ENCODE results near the gene ARHGAP4.

Gene ARHGAP4

DNA sequence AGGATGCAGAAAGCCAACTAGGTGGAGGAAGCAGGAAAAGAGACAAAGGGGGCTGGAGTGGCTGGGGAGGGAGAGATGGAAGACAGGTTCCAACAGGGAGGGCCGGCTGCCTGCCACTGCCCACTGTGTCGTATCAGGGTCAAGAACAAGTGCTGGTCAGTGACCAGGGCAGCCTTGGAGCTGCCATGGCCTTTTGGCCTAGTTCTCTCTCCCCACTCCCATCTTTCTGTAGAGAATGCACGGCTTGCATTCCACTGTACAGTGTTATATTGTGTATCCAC, 52.0 kb downstream of the ARHGAP4 start:
- no peak for TF ChIP-seq EGR1 (IDR thresholded peaks at IDR 0.05)
- no peak for TF ChIP-seq TCF12 (IDR thresholded peaks at IDR 0.05; ENCODE audit: low read depth)
- no peak for TF ChIP-seq RAD21 (IDR thresholded peaks at IDR 0.05; ENCODE audit: low read depth)
- TF ChIP-seq CREB1 (IDR thresholded peaks at IDR 0.05; ENCODE audit: low read depth): no peak
- TF ChIP-seq YY1 (IDR thresholded peaks at IDR 0.05; ENCODE audit: low read depth): no peak
- no peak for TF ChIP-seq REST (IDR thresholded peaks at IDR 0.05; ENCODE audit: low read depth)
- no peak for TF ChIP-seq TEAD4 (IDR thresholded peaks at IDR 0.05)
- TF ChIP-seq FOXM1 (IDR thresholded peaks at IDR 0.05; ENCODE audit: borderline replicate concordance, low read depth): no peak
- no peak for TF ChIP-seq USF1 (IDR thresholded peaks at IDR 0.05)

- TF ChIP-seq TAF1 (IDR thresholded peaks at IDR 0.05; ENCODE audit: low read depth) (no peak), RAD21 (IDR thresholded peaks at IDR 0.05; ENCODE audit: low read depth) (no peak), CREB1 (IDR thresholded peaks at IDR 0.05; ENCODE audit: low read depth) (no peak), ZBTB7A (IDR thresholded peaks at IDR 0.05; ENCODE audit: low read depth) (no peak), USF1 (IDR thresholded peaks at IDR 0.05) (no peak), CEBPB (IDR thresholded peaks at IDR 0.05) (no peak), EP300 (IDR thresholded peaks at IDR 0.05; ENCODE audit: borderline replicate concordance) (no peak), MAX (IDR thresholded peaks at IDR 0.05) (no peak), REST (IDR thresholded peaks at IDR 0.05; ENCODE audit: low read depth) (no peak), YY1 (IDR thresholded peaks at IDR 0.05; ENCODE audit: low read depth) (no peak)
These were observed 52.6 kb downstream of the ARHGAP4 start for GRCh38 chrX:153873282-153874084.

DNA sequence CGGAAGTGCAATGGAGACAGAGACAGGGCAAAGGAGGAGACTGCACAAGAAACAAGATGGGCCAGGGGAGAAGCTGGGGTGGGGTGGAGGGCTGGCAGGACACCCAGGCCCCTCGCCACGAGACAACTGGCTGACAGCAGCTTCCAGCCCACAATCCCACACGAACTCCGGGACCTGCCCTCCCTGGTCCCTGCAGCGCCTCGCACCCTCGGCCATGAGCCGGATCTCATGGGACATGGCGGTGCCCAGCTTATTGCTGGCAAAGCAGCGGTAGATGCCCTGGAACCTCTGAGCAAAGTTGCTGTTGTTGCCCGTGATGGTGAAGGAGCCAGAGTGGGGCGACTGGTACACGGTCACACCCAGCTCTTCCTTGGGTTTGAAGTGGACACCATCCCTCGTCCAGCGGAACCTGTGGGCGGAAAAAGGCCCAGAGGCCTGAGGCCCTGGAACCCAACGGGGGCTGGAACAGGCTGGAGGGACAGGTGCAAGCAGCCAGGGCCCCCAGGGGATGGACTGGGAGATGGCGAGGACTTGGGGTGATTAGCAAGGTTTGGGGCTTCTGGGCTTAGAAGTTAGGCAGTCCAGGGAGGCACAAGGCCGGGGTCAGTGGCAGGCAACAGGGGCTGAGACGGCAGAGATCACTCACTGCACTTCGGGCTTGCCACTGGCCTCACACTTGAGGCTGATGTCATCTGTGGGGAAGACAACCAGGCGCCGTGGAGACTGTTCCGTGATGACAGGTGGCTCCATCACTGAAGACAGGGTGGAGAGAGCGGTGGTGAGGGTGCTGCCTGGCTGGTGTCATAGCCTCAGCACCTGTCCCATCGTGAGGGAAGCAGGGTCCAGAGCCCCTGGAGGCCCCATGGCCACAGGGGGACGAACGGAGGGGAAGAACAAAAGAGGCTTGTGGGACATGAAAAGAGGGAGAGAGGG, 53.9 kb downstream of the ARHGAP4 start:
- no peak for TF ChIP-seq FOXM1 (IDR thresholded peaks at IDR 0.05; ENCODE audit: borderline replicate concordance, low read depth)
- TF ChIP-seq TEAD4 (IDR thresholded peaks at IDR 0.05): no peak
- TF ChIP-seq CEBPB (IDR thresholded peaks at IDR 0.05): no peak
- no peak for TF ChIP-seq NFIC (IDR thresholded peaks at IDR 0.05)
- TF ChIP-seq TAF1 (IDR thresholded peaks at IDR 0.05; ENCODE audit: low read depth): no peak
- TF ChIP-seq CREB1 (IDR thresholded peaks at IDR 0.05; ENCODE audit: low read depth): no peak
- no peak for TF ChIP-seq REST (IDR thresholded peaks at IDR 0.05; ENCODE audit: low read depth)
- no peak for TF ChIP-seq YY1 (IDR thresholded peaks at IDR 0.05; ENCODE audit: low read depth)
- TF ChIP-seq RAD21 (IDR thresholded peaks at IDR 0.05; ENCODE audit: low read depth): no peak
- TF ChIP-seq TCF12 (IDR thresholded peaks at IDR 0.05; ENCODE audit: low read depth): no peak
- TF ChIP-seq USF1 (IDR thresholded peaks at IDR 0.05): no peak
- TF ChIP-seq ZBTB7A (IDR thresholded peaks at IDR 0.05; ENCODE audit: low read depth): no peak
- no peak for TF ChIP-seq EGR1 (IDR thresholded peaks at IDR 0.05)
- no peak for TF ChIP-seq EP300 (IDR thresholded peaks at IDR 0.05; ENCODE audit: borderline replicate concordance)
- TF ChIP-seq MAX (IDR thresholded peaks at IDR 0.05): no peak
